GM19240 (cell line): ENCODE measurements around the gene TNFAIP1.
"Not testable (repeated sequence)": the region's sequence is repeated elsewhere in the genome, so short reads cannot be mapped to it uniquely, and the experiment has no call there.

Experiments used
- DNase-seq: peaks from one replicate; pipeline ENCODE4 v3.0.0; 2011; ENCODE audit warnings: low spot score; ENCODE audit not compliant: insufficient read length

The TNFAIP1 gene

GRCh38 chr17:28324781-28325180, 10.8 kb upstream of the TNFAIP1 start:
- no peak for DNase-seq

GRCh38 chr17:28325211-28325610, 10.3 kb upstream of the TNFAIP1 start:
- no peak for DNase-seq

- no peak for DNase-seq
Observed at GRCh38 chr17:28326114-28326513, 9.4 kb upstream of the TNFAIP1 start.

- no peak for DNase-seq
Observed at GRCh38 chr17:28327031-28327607, 8.4 kb upstream of the TNFAIP1 start.

- no peak for DNase-seq
Observed at GRCh38 chr17:28327709-28328108, 7.9 kb upstream of the TNFAIP1 start.

- no peak for DNase-seq
Observed at GRCh38 chr17:28328325-28328724, 7.2 kb upstream of the TNFAIP1 start.

- no peak for DNase-seq
Observed at GRCh38 chr17:28330671-28331070, 4.9 kb upstream of the TNFAIP1 start.

- DNase-seq: no peak
Observed at GRCh38 chr17:28331891-28332420, 3.6 kb upstream of the TNFAIP1 start.

- no peak for DNase-seq
Observed at GRCh38 chr17:28333083-28333746, 2.3 kb upstream of the TNFAIP1 start.

- no peak for DNase-seq
Observed at GRCh38 chr17:28334171-28334570, 1.4 kb upstream of the TNFAIP1 start.

GRCh38 chr17:28334666-28335200, 828 bp upstream of the TNFAIP1 start:
- no peak for DNase-seq

GRCh38 chr17:28335959-28336871, 654 bp downstream of the TNFAIP1 start:
- DNase-seq: no peak

GRCh38 chr17:28338056-28338768, 2.7 kb downstream of the TNFAIP1 start:
- no peak for DNase-seq

GRCh38 chr17:28338769-28339212, 3.2 kb downstream of the TNFAIP1 start:
- DNase-seq: not testable (repeated sequence)

GRCh38 chr17:28339431-28339830, 3.9 kb downstream of the TNFAIP1 start:
- DNase-seq: no peak

- no peak for DNase-seq
Observed at GRCh38 chr17:28340374-28340773, 4.8 kb downstream of the TNFAIP1 start.

GRCh38 chr17:28341516-28341915, 6.0 kb downstream of the TNFAIP1 start:
- no peak for DNase-seq

GRCh38 chr17:28342313-28342712, 6.8 kb downstream of the TNFAIP1 start:
- no peak for DNase-seq

GRCh38 chr17:28343491-28343932, 8.0 kb downstream of the TNFAIP1 start:
- no peak for DNase-seq

GRCh38 chr17:28344011-28344410, 8.4 kb downstream of the TNFAIP1 start:
- DNase-seq: no peak

GRCh38 chr17:28344435-28344901, 8.9 kb downstream of the TNFAIP1 start:
- no peak for DNase-seq
